Lower leg skin (tissue), 4 donors: ENCODE measurements around the gene CDC14A. TPM values are rescaled to one million over a fixed set of nuclear protein-coding genes. Genes with fewer than 3 reads are reported as not detected.

ENCODE experiments used
- DNase-seq, 2 donors: peaks; one replicate each; pipeline ENCODE4 v3.0.0-alpha.2; 2019; ENCODE audit warnings: low spot score in 2 of 2
- H3K4me3 ChIP-seq: fragments of 200-600 bp; sonication (generic); 2 replicates; pipeline ENCODE4 v1.5.1; 2017; ENCODE audit warnings: mild to moderate bottlenecking, low read depth; ENCODE audit not compliant: poor library complexity, severe bottlenecking
- POLR2A ChIP-seq, 2 donors: fragments of 450-650 bp; IDR thresholded peaks; one replicate each; pipeline ENCODE4 v1.6.1; 2016 to 2017; ENCODE audit warnings: antibody characterized with exemption in 2 of 2, mild to moderate bottlenecking in 1 of 2, moderate library complexity in 1 of 2
- WGBS, 2 donors: methylation state at CpG; one replicate each; pipeline ENCODE4 v1.1.5; 2018; 5-methylcytosine and 5-hydroxymethylcytosine counted together
- intact Hi-C: fragments of 100-400 bp; cut with DNase I; formaldehyde crosslinking; loops from one replicate; pipeline ENCODE4 v1.15.0; 2023; ENCODE audit warnings: low total_unique reads
- total RNA-seq, 4 donors: library from RNA; depleted of rRNA; stranded (reverse); fragments of >200 nt; gene quantifications; one replicate each; pipeline ENCODE4 v1.1.0, GENCODE V29; 2016
- TF ChIP-seq, protein P1 (sequence below), 3 donors: fragments of 450-650 bp; IDR thresholded peaks; one replicate each; pipeline ENCODE4 v1.5.1; 2016; ENCODE audit warnings: antibody characterized with exemption in 3 of 3, mild to moderate bottlenecking in 3 of 3, moderate library complexity in 2 of 3

The CDC14A gene, protein sequence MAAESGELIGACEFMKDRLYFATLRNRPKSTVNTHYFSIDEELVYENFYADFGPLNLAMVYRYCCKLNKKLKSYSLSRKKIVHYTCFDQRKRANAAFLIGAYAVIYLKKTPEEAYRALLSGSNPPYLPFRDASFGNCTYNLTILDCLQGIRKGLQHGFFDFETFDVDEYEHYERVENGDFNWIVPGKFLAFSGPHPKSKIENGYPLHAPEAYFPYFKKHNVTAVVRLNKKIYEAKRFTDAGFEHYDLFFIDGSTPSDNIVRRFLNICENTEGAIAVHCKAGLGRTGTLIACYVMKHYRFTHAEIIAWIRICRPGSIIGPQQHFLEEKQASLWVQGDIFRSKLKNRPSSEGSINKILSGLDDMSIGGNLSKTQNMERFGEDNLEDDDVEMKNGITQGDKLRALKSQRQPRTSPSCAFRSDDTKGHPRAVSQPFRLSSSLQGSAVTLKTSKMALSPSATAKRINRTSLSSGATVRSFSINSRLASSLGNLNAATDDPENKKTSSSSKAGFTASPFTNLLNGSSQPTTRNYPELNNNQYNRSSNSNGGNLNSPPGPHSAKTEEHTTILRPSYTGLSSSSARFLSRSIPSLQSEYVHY
- total RNA-seq: 10 to 100 TPM; 13.5 to 15.4 (median 14.4) TPM

GRCh38 chr1:100352267-100353070 lies at the start of gene CDC14A:
Gene CDC14A, plus strand, starts transcription at chr1:100352506. Its CDS starts 449 bp downstream, at chr1:100352955.
- WGBS, 2 donors: 0% methylated on average over 36 to 48 of the region's 65 CpGs
- intact Hi-C loops: no loop called here
- peak within 1 kb of the TSS; percentile 99 for H3K4me3 ChIP-seq
- TF ChIP-seq, protein P1, sequence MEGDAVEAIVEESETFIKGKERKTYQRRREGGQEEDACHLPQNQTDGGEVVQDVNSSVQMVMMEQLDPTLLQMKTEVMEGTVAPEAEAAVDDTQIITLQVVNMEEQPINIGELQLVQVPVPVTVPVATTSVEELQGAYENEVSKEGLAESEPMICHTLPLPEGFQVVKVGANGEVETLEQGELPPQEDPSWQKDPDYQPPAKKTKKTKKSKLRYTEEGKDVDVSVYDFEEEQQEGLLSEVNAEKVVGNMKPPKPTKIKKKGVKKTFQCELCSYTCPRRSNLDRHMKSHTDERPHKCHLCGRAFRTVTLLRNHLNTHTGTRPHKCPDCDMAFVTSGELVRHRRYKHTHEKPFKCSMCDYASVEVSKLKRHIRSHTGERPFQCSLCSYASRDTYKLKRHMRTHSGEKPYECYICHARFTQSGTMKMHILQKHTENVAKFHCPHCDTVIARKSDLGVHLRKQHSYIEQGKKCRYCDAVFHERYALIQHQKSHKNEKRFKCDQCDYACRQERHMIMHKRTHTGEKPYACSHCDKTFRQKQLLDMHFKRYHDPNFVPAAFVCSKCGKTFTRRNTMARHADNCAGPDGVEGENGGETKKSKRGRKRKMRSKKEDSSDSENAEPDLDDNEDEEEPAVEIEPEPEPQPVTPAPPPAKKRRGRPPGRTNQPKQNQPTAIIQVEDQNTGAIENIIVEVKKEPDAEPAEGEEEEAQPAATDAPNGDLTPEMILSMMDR (IDR thresholded peaks at IDR 0.05): no peak
- peak in 1 of 2 donors; percentile 17 for TF ChIP-seq POLR2A (IDR thresholded peaks at IDR 0.05)
- DNase-seq: peak; percentile 89 to 97

DNA sequence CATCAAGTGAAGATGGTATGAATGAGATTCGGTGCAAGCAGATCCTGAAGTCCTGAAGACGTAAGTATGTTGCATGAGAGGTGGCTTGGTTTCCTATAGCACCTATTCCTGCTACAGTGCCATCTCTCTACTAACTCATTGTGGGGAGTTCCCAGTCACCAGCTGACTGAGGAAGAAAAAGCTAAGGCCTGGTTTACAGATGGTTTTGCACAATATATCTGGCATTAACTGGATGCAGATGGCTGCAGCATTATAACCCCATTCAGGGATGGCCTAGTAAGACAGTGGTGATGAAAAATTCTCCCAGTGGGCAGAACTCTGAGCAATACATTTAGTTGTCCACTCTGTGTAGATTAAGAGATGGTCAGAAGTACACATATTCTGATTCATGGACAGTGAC lies 49.6 kb upstream of the CDC14A start:
- H3K4me3 ChIP-seq: no peak overlapping the region
- no peak for TF ChIP-seq POLR2A (IDR thresholded peaks at IDR 0.05)
- TF ChIP-seq, protein P1 (IDR thresholded peaks at IDR 0.05): no peak
- no peak for DNase-seq
- intact Hi-C loops: no loop called here
- WGBS, 2 donors: 76 to 87% methylated on average over 2 of the region's 2 CpGs

GRCh38 chr1:100304227-100304626 lies 48.1 kb upstream of the CDC14A start:
- DNase-seq: no peak
- TF ChIP-seq POLR2A (IDR thresholded peaks at IDR 0.05): no peak
- TF ChIP-seq, protein P1 (IDR thresholded peaks at IDR 0.05): no peak
- 84 to 90% methylated on average over 2 of the region's 2 CpGs for WGBS, 2 donors
- no peak overlapping the region for H3K4me3 ChIP-seq
- intact Hi-C loops: no loop called here

DNA sequence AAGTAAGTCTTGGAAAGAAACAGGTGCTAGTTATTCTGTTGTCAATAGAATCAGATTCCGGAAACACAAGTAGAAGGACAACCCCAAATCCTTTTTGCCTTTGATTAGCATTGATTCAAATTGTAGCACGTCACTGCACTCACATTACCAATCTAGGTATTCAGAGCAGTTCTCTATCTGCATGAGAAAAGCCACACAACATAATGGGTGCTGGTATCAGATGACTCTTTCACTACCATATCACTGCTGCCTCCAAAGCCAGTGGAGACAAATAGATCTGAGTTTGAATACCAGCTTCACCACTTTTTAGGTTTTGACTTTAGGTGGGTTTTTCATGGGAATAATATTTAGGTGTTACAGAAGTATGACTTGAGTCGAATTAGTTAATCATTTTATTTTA lies 47.4 kb upstream of the CDC14A start:
- no peak for DNase-seq
- H3K4me3 ChIP-seq: no peak overlapping the region
- no peak for TF ChIP-seq POLR2A (IDR thresholded peaks at IDR 0.05)
- TF ChIP-seq, protein P1 (IDR thresholded peaks at IDR 0.05): no peak
- 84 to 87% methylated on average over 3 of the region's 3 CpGs for WGBS, 2 donors
- intact Hi-C loops: no loop called here

DNA sequence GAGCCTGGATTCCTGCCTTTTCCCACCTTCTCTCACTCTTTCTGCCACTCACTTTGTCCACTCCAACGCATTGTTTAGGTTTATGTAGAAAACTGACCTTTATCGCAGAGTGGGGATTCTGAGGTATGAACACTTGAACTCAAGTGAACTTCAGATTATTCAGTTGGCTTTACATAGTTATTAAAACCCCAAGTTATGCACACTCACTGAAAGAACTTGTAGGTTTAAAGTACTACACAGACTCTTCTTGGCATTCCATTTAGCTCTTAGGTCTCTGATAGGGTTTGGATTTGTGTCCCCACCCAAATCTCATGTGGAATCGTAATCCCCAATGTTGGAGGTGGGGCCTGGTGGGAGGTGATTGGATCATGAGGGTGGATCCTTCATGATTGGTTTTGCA lies 46.4 kb upstream of the CDC14A start:
- H3K4me3 ChIP-seq: no peak overlapping the region
- intact Hi-C loops: no loop called here
- 93 to 95% methylated on average over 3 of the region's 3 CpGs for WGBS, 2 donors
- TF ChIP-seq, protein P1 (IDR thresholded peaks at IDR 0.05): no peak
- TF ChIP-seq POLR2A (IDR thresholded peaks at IDR 0.05): no peak
- DNase-seq: no peak
